HG02840 (cell line): ENCODE measurements around the gene NPY1R.

Source experiments
- ATAC-seq: cut with Tn5 transposase; IDR thresholded peaks from one replicate; pipeline ENCODE4 v1.9.1; 2021; ENCODE audit warnings: mild to moderate bottlenecking, moderate library complexity, moderate number of reproducible peaks; ENCODE audit not compliant: unreplicated experiment, low FRiP score

NPY1R gene

DNA sequence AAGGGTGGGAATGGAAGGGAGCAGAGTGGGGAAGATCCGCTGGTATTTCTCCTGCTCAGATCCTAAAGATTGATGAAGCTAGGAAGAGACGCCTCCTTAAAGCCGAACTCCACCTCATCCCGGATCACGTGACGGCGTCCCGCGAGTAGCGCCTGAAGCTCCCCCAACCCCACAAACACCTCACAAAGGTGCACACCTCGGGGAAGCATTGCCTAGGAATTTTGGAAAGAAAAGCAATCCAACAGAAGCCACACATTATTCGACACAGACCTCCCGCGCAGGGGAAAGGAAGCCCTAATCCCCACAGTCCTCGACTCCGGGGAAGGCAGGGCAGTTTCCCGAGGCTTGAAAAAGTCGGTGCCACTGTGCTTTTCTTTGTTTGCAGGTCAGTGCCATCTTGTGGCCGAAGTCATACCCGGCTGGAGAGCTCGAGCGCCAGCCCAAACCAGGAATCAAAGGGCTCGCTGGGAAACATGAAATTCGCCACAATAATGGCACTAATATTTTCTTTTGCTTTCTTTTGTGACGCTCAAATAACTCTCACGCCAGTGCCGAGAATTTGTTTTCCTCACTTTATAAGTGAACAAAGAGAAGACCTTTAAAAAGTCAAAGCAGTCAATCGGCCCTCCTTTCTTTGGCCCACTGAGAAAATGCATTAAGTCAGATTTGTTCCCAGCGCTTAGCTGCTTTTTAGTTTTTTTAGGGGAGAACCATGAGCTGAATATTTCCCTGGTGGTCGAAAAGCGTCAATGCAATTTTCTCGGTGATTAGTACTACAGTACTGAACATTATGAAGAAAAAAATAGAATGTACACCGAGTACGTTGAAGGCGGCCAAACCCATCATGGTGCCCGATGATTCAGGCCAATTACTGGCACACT, at the start of gene NPY1R:
NPY1R (minus strand) TSS at position 71 of the 881 bp plus-strand sequence. CDS start 6,042 bp downstream, outside the sequence.
- peak; percentile 62 for ATAC-seq

DNA sequence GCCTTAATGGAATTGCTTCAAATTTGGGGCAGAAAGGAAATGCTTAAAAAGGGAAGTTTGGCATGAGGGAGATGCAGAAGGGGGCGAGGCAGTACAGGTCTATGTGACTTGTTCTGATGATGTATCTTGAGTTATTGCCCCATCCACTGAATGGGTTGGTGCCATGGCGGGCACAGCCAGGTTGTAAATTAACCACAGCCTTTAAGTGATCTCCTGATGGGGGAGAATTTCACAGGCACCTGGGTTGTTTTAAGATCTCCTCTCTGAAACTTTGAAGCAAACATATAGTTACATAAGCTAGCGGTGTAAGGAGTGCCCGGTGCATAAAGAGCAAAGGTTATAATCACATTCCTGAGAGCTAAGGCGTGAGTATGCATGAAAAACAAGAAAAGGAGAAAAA, 48.3 kb upstream of the NPY1R start:
- ATAC-seq = no peak

DNA sequence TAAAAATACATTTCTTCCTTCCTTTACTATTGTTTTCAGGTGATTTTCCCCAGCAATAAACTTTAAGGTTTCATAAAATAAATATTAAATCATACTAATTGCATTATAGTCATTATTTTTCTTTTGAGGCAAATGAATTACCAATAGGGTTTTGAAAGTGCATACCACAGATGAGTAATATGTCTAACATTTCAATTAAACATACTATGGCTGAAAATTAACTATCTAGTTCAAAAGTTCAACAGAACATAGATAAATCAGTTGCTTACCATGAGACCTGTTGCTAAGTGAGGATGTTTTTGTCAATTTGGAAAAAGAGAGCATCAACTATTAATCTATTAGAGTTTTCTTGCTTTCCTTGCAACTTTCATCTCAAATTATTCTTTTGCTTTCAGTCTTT, 46.3 kb upstream of the NPY1R start:
- ATAC-seq = no peak

DNA sequence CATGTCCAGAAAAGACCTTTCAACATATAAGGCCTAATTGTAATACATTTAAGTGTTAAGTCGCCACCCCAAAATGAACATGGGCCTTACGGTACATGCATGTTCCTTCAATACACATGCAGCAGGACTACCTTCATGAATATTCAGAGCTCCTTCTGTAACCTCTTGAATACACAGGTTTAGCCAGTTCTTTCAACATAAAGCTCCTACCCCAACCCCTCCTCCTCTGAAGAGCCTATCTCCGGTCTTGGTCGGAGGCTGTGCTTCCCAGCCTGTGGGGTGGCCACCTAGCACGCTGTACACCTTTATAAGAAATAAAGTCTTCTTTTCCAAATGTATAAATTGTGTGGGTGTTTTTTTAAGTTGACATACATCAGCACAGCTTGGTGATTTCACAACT, 39.6 kb upstream of the NPY1R start:
- no peak for ATAC-seq

DNA sequence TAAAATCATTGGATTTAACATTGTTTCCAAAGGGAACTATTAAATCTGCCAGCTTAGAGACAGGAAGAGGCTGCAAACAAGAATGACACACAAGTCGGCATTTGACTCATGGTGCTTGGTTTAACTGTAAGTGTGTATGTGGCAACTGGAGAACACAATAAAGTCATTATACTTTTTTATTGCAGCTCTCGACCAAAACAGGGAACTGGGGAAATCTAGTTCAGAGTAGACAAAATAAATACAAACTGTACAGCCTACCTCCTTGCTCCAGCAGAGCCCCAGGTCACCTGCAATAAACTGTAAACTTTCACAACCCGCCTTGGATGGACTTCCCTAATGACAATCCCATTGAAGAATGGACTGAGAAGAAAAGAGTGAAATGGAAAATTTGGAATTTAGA, 35.3 kb upstream of the NPY1R start:
- ATAC-seq = no peak

DNA sequence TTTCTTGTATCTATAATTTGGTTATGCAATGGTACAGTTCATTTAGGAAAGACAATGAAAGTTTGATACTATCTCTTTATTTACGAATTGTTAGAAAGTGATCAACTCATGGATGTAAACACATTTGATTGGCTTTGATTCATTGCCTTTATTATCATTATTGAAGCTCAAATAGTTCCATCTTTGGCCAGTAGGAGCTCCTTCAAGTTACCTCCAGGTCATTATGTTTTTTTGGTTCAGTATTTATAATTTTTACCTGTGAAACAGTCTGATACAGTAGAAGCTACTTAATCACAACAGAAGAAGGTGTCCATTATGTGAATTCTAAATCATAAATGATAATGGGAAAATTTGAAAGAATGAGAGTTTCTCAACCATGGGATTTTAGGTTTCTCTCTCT, 23.7 kb upstream of the NPY1R start:
- ATAC-seq = no peak

DNA sequence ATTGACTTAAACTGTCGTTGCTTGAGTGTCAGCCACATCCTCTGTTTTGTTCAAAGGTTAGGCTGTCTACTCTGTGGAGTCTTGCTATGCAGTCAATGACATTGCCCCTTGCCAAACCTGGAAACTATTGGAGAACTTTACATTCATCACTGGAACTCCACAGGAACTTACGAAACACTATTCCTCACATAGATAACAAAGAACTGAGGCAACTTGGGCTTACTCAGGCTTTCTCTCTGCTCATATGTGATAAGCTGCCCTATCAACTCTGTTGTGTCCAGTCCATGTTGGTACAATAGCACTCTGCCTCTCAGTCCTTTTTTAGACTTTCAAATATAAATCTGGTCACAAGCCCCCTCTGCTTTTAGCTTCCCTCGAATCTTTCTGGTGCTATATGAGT, 20.7 kb upstream of the NPY1R start:
- no peak for ATAC-seq

DNA sequence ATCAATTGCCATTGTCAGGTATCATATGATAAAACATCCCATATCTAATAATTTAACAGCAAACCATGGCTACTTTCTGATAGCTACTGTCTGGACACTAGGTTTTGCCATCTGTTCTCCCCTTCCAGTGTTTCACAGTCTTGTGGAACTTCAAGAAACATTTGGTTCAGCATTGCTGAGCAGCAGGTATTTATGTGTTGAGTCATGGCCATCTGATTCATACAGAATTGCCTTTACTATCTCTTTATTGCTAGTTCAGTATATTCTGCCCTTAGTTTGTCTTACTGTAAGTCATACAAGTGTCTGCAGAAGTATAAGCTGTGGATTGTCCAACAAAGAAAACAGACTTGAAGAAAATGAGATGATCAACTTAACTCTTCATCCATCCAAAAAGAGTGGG, 18.3 kb upstream of the NPY1R start:
- no peak for ATAC-seq

DNA sequence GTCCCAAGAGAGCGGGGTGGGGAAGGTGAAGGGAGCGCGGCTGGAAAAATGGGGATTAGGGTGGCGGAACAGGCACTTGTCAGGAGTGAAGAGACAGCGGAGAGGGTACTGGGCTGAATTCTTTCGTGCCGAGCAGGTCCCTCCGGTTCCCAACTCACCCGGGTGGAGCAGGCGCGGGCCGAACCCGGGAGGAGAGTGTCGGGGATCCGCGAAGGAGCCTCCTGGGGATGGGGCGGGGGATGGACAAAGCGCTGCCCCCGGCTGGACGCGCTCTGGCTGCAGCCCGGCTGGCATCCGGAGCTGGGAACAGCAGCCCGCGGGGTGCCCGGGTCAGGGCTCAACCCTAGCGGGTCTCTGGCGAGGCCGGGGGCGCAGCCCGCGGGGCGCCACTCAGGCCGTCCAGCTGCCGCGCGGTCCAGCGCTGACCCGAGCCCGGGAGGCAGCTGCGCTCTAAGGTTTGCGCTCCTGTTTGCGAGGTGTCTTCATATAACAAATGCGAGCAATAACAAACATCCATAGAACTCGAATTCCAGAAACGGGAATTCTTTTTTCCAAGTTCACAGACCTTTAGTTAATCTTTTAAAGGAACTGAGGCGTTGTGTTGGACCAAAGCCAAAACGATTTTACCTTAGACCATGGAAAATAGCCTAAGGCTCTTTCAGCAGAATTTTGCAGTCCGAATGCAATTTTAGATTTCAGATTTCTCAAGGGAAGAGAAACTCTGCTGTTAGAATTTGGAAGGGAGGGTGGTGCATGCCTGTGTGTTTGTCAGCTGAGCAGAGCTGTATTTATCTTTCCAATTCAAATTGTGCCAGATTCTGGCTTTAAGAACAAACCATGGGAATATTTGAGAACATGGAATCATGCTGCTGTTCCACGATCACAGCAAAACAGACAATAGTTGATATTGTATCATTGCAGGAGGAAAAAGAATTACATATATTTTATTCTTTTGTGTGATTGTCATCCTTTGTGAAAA, 12.0 kb upstream of the NPY1R start:
- no peak for ATAC-seq

DNA sequence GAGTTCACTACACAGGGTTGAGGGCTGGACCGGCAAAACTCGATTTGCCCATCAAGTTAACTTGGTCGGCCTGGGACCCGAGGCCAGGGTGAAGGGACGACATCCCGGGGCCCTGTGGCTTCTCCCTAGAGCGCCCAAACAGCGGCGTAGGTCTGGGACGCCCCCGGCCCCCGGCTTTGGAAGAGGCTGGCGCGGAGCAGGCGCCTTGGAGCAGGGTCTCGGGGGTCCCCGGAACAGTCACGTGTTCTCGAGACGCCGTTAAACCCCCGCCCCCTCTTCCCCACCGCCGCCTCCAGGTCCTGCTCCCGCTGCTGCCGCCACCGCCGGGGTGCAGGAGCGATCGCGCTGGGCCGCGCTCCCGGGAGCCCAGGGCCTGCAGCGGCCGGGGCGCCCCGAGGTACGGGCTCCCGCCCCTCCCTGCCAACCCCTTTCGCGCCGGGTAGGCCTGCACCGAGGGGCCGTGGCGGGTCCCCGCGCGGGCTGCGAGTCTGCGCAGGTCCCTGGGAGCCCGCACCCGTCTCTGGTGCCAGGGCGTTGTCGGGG, 11.3 kb upstream of the NPY1R start, which contains the start of gene NPY5R:
NPY5R (plus strand) TSS at position 289 of the 543 bp plus-strand sequence. CDS start 6,382 bp downstream, outside the sequence.
- no peak for ATAC-seq

DNA sequence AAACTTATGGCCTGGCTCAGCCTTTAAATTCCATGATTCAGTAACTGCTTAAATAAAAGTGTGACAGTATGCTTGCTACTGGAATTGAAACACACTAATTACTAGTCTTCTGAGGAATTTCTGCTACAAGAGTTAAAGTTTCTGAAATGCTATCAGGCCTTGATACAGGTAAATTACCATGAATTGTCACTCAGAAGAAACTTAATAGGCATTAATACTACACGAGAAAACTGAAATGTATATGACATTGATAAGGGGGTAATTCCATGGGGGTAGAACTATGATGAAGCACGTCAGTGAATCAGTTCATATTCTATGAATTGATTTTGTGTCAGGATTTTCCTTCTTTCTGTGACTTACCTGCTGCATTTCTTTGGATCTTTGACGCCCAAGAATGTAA, 3.0 kb upstream of the NPY1R start:
- no peak for ATAC-seq

DNA sequence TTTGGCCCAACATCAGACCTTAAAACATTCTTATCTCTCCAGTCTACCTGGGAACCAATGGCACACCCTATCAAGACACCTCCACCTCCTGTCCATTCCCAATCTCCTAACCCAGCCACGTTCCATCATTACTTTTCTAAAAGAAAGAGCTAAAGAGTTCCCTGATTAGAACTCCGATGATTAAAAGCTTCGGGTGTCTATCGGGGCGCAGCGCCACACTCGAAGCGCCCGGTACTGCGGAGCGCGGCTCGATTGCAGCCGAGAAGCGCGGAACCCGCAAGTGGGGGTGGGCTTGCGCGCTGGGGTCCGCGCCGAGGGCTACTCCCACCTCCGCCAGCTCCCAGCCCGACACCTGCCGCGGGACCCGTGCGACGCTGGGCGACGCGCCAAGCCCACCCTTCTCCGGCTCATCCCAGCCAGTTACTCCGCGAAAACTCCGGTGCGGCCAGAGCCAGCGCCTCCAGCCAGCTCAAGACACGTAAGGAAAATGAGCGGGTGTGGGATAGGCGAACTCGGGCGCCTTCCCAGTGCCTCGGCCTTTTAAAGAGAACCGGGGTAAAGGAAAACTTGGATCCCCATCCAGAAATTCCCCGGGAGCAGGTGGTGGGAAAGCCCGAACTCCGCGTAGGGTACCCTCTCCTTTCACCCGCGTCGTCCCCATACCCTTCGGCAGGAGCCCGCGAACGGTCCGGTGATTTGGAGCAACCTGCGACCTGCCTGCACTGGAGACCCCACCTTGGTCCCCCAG, 593 bp downstream of the NPY1R start:
- ATAC-seq = no peak

DNA sequence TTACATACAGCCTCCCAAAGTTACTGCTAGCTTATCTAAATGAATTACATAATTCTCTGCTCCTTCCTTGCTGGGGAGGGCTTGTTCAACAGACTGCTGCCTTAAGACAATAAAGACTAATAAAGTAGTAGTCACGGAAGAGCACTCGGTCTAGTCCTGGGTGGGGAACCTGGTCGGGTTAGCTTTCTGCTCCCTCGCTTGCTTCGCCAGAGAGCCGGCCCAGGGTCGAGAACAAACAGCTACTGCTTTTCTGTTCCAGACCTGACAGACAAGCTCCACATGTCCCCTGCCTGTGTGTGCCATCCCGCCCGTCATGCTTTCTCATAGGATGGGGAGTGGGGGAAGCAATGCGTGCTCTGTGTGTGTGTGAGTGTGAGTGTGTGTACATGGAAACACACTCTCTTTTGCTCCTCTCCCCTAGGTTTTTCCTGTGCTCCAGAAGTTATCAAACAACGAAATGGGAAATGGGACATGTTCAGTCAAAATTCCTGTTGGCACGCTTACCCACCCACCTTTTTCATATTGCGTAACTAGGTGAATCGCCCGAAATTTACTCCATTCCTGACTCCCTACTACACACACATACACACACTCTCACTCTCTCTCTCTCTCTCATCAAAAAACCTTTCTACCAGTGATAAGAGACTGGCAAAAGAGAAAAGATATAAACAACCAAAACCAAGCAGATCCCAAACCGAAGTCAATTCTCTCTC, 1.3 kb downstream of the NPY1R start:
- no peak for ATAC-seq

DNA sequence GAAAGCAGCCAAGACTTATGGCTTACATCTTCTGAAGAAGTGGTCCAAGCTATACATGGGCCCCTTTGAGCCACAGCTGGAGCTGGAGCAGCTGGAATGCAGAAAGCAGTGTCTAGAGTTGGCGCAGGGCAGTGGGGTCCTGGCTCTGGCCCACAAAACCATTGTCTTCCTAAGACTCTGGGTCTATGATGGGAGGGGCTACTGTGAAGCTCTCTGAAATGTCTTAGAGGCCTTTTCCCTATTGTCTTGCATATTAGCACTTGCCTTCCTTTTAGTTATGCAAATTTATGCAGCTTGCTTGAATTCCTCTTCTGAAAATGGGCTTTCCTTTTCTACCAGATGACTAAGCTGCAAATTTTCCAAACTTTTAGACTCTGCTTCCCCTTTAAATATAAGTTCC, 15.3 kb downstream of the NPY1R start:
- no peak for ATAC-seq

DNA sequence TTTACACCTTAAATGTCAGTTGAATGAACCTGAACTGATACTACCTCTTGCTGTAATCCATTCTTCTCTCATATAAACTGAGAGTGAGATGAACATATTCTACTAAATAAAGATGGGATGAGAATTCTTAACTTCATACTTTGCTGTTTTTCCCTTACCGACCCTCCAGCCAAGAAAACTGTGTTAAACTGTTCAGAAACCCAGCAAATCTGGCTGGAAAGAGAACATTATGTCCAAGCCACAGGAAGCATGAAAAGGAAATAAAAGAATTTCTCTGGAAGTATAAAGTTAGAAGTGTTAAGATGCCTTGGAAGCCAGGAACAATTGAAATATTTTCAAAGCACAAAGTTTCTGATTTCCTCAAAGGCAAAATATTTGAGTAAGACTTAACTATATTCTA, 22.9 kb downstream of the NPY1R start:
- no peak for ATAC-seq

DNA sequence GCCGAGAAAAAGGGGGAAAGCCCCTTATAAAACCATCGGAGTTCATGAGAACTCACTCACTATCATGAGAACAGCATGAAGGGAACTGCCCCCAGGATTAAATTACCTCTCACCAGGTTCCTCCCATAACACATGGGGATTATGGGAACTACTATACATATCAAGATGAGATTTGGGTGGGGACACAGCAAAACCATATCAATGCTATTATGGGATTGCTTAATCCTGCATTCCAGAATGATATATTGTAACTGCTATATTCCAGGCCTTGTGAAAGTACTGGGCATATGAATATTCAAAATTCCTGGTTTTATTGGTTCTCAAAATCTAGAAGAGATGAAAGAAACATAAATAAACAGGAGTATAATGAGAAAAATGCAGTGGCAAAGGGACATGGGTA, 29.3 kb downstream of the NPY1R start:
- ATAC-seq = no peak

DNA sequence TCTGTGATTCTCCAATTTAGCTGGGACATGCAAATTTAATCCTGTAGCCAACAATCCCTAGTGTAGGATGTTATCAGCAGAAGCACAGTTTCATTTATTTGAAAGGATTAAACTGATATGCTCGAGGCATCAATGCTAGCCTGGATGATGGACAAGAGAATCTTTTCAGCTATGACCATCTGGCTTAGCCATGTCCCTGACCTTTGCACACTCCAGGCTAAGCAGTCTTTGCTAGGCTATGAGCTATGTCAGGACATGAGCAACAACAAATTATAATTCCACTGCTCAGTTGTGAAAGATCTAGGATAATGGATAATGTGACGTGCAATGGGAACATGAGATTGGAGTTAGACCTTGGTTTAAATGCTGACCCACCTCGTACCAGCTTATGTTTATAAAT, 32.0 kb downstream of the NPY1R start:
- no peak for ATAC-seq

DNA sequence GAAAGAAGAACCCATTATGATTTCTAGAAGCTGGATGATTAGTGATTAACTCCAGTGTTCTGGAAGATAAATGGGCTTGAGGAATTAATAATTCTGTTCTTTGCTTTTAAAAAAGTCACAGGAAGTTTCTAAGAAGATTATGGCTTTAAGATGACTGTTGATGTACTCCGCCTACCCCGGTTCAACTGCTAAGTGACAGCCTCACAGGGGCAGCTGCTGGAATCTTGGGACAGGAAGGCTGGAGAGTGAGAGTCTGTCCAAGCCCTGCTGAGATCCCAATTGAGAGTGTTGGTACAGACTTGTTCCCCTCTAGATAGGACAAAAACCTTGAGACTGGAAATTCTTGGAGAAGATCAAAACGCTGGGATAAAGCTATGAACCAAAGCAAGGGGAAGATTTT, 37.3 kb downstream of the NPY1R start:
- no peak for ATAC-seq

DNA sequence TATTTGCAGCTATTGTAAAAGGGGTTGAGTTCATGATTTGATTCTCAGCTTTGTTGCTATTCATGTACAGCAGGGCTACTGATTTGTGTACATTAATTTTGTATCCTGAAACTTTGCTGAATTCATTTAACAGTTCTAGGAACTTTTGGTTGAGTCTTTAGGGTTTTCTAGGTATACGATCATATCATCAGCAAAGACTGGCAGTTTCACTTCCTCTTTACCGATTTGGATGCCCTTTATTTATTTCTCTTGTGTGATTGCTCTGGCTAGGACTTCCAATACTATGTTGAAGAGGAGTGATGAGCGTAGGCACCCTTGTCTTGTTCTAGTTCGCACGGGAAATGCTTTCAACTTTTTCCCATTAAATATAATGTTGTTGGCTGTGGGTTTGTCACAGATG, 48.1 kb downstream of the NPY1R start:
- no peak for ATAC-seq
